ENCODE results near the gene RYR3.

The RYR3 gene

GRCh38 chr15:33298631-33299030 lies 12.1 kb upstream of the RYR3 start:
- peak overlapping the region; percentile 93 for H3K27ac ChIP-seq (ENCODE audit: low read depth, low read length)
- H4K91ac ChIP-seq (ENCODE audit: low read depth, low read length): peak overlapping the region; percentile 54
- peaks cover 19% of the 10 kb centered on the region in 2 experiments for H3K4me1 ChIP-seq (ENCODE audit: control insufficient read depth in 1 of 2, insufficient read depth in 2 of 2, low read length in 2 of 2)
- H4K8ac ChIP-seq (ENCODE audit: low read depth, low read length): peak overlapping the region; percentile 57
- H3K79me1 ChIP-seq (ENCODE audit: low read length): peaks cover 38% of the 10 kb centered on the region
- H2BK12ac ChIP-seq (ENCODE audit: low read length): peak overlapping the region; percentile 68
- H2AK5ac ChIP-seq (ENCODE audit: low read length): no peak overlapping the region
- no CpG with 5 or more reads among the region's 4 CpGs for WGBS (ENCODE audit: extremely low coverage, insufficient coverage, insufficient read length)
- no peak overlapping the region for H3K4ac ChIP-seq (ENCODE audit: low read depth, low read length)
- peak; percentile 92 to 94 for DNase-seq
- H3K23ac ChIP-seq (ENCODE audit: low read length): no peak overlapping the region
- peaks cover 2% of the 10 kb centered on the region for H3K79me2 ChIP-seq (ENCODE audit: control insufficient read depth, insufficient read depth, low read length, poor library complexity)
- H4K12ac ChIP-seq (ENCODE audit: low read depth, low read length): no peak overlapping the region
- no peaks in the 10 kb centered on the region for H3K9me3 ChIP-seq (ENCODE audit: insufficient read depth, low read depth, low read length)
- H2BK120ac ChIP-seq (ENCODE audit: insufficient read depth, low read length, poor library complexity): peak overlapping the region; percentile 97
- H3K4me3 ChIP-seq (ENCODE audit: low read depth, low read length): no peak overlapping the region
- H3K4me2 ChIP-seq (ENCODE audit: low read length): no peak overlapping the region
- no peak overlapping the region for H3K9ac ChIP-seq (ENCODE audit: low read length)
- no peaks in the 10 kb centered on the region for H3K36me3 ChIP-seq (ENCODE audit: control insufficient read depth in 1 of 2, insufficient read depth in 2 of 2, low read length in 2 of 2)
- H3K27me3 ChIP-seq (ENCODE audit: insufficient read depth, low read length): no peaks in the 10 kb centered on the region
- H3K14ac ChIP-seq (ENCODE audit: low read length): no peak overlapping the region
- no peak overlapping the region for H2AFZ ChIP-seq (ENCODE audit: insufficient read depth, low read length, poor library complexity)
- no peak overlapping the region for H3K18ac ChIP-seq (ENCODE audit: low read length)
- peak overlapping the region; percentile 96 for H2BK5ac ChIP-seq (ENCODE audit: low read depth, low read length, poor library complexity)

- no peak overlapping the region for H4K12ac ChIP-seq (ENCODE audit: low read depth, low read length)
- no peak overlapping the region for H3K4me3 ChIP-seq (ENCODE audit: low read depth, low read length)
- no peak overlapping the region for H3K18ac ChIP-seq (ENCODE audit: low read length)
- H2AFZ ChIP-seq (ENCODE audit: insufficient read depth, low read length, poor library complexity): no peak overlapping the region
- no peak overlapping the region for H3K4ac ChIP-seq (ENCODE audit: low read depth, low read length)
- no peaks in the 10 kb centered on the region for H3K36me3 ChIP-seq (ENCODE audit: control insufficient read depth in 1 of 2, insufficient read depth in 2 of 2, low read length in 2 of 2)
- H2BK5ac ChIP-seq (ENCODE audit: low read depth, low read length, poor library complexity): no peak overlapping the region
- no peak overlapping the region for H2BK12ac ChIP-seq (ENCODE audit: low read length)
- H4K8ac ChIP-seq (ENCODE audit: low read depth, low read length): no peak overlapping the region
- WGBS (ENCODE audit: extremely low coverage, insufficient coverage, insufficient read length): no CpG with 5 or more reads among the region's 5 CpGs
- H3K4me2 ChIP-seq (ENCODE audit: low read length): no peak overlapping the region
- H3K4me1 ChIP-seq (ENCODE audit: control insufficient read depth in 1 of 2, insufficient read depth in 2 of 2, low read length in 2 of 2): peaks cover 3 to 4% of the 10 kb centered on the region in 2 experiments
- H3K27me3 ChIP-seq (ENCODE audit: insufficient read depth, low read length): peaks cover 3% of the 10 kb centered on the region
- H3K79me2 ChIP-seq (ENCODE audit: control insufficient read depth, insufficient read depth, low read length, poor library complexity): no peaks in the 10 kb centered on the region
- H3K9me3 ChIP-seq (ENCODE audit: insufficient read depth, low read depth, low read length): no peaks in the 10 kb centered on the region
- no peak for DNase-seq
- no peak overlapping the region for H3K27ac ChIP-seq (ENCODE audit: low read depth, low read length)
- H3K23ac ChIP-seq (ENCODE audit: low read length): no peak overlapping the region
- H2BK120ac ChIP-seq (ENCODE audit: insufficient read depth, low read length, poor library complexity): no peak overlapping the region
- H4K91ac ChIP-seq (ENCODE audit: low read depth, low read length): no peak overlapping the region
- no peak overlapping the region for H3K9ac ChIP-seq (ENCODE audit: low read length)
- H2AK5ac ChIP-seq (ENCODE audit: low read length): no peak overlapping the region
- H3K79me1 ChIP-seq (ENCODE audit: low read length): peaks cover 12% of the 10 kb centered on the region
- no peak overlapping the region for H3K14ac ChIP-seq (ENCODE audit: low read length)
Observed at GRCh38 chr15:33304924-33305323, 5.8 kb upstream of the RYR3 start.

- no CpG with 5 or more reads among the region's 7 CpGs for WGBS (ENCODE audit: extremely low coverage, insufficient coverage, insufficient read length)
- no peak overlapping the region for H3K23ac ChIP-seq (ENCODE audit: low read length)
- H2BK5ac ChIP-seq (ENCODE audit: low read depth, low read length, poor library complexity): no peak overlapping the region
- H4K12ac ChIP-seq (ENCODE audit: low read depth, low read length): no peak overlapping the region
- peaks cover 19% of the 10 kb centered on the region for H3K27me3 ChIP-seq (ENCODE audit: insufficient read depth, low read length)
- H3K14ac ChIP-seq (ENCODE audit: low read length): no peak overlapping the region
- H3K9me3 ChIP-seq (ENCODE audit: insufficient read depth, low read depth, low read length): no peaks in the 10 kb centered on the region
- no peak overlapping the region for H4K91ac ChIP-seq (ENCODE audit: low read depth, low read length)
- H2BK120ac ChIP-seq (ENCODE audit: insufficient read depth, low read length, poor library complexity): no peak overlapping the region
- H3K4me1 ChIP-seq (ENCODE audit: control insufficient read depth in 1 of 2, insufficient read depth in 2 of 2, low read length in 2 of 2): peaks cover 5 to 6% of the 10 kb centered on the region in 2 experiments
- no peak overlapping the region for H2BK12ac ChIP-seq (ENCODE audit: low read length)
- H2AFZ ChIP-seq (ENCODE audit: insufficient read depth, low read length, poor library complexity): no peak overlapping the region
- H3K79me1 ChIP-seq (ENCODE audit: low read length): peaks cover 27% of the 10 kb centered on the region
- peaks cover 5% of the 10 kb centered on the region for H3K79me2 ChIP-seq (ENCODE audit: control insufficient read depth, insufficient read depth, low read length, poor library complexity)
- no peak overlapping the region for H4K8ac ChIP-seq (ENCODE audit: low read depth, low read length)
- H3K4me2 ChIP-seq (ENCODE audit: low read length): peak overlapping the region; percentile 89
- H3K18ac ChIP-seq (ENCODE audit: low read length): no peak overlapping the region
- DNase-seq: peak in 1 of 2 donors; percentile 23
- no peak overlapping the region for H3K4ac ChIP-seq (ENCODE audit: low read depth, low read length)
- no peak overlapping the region for H3K9ac ChIP-seq (ENCODE audit: low read length)
- no peaks in the 10 kb centered on the region for H3K36me3 ChIP-seq (ENCODE audit: control insufficient read depth in 1 of 2, insufficient read depth in 2 of 2, low read length in 2 of 2)
- H3K4me3 ChIP-seq (ENCODE audit: low read depth, low read length): no peak overlapping the region
- no peak overlapping the region for H3K27ac ChIP-seq (ENCODE audit: low read depth, low read length)
- H2AK5ac ChIP-seq (ENCODE audit: low read length): no peak overlapping the region
Observed at GRCh38 chr15:33309602-33310276, 1.0 kb upstream of the RYR3 start.

GRCh38 chr15:33311312-33311971 lies 675 bp downstream of the RYR3 start:
- Histone ChIP-seq H3K18ac (ENCODE audit: low read length) (peak overlapping the region; percentile 17), H4K91ac (ENCODE audit: low read depth, low read length) (peak overlapping the region; percentile 40), H3K4ac (ENCODE audit: low read depth, low read length) (peak overlapping the region; percentile 4), H3K4me2 (ENCODE audit: low read length) (peak overlapping the region; percentile 89), H3K4me3 (ENCODE audit: low read depth, low read length) (peak overlapping the region; percentile 88), H2BK5ac (ENCODE audit: low read depth, low read length, poor library complexity) (peak overlapping the region; percentile 4), H3K4me1 (ENCODE audit: control insufficient read depth in 1 of 2, insufficient read depth in 2 of 2, low read length in 2 of 2) (peaks cover 12 to 13% of the 10 kb centered on the region in 2 experiments), H3K9ac (ENCODE audit: low read length) (peak overlapping the region; percentile 90), H4K12ac (ENCODE audit: low read depth, low read length) (no peak overlapping the region), H3K14ac (ENCODE audit: low read length) (peak overlapping the region; percentile 52), H2BK12ac (ENCODE audit: low read length) (peak overlapping the region; percentile 78), H3K79me2 (ENCODE audit: control insufficient read depth, insufficient read depth, low read length, poor library complexity) (peaks cover 5% of the 10 kb centered on the region), H3K27me3 (ENCODE audit: insufficient read depth, low read length) (peaks cover 19% of the 10 kb centered on the region), H3K9me3 (ENCODE audit: insufficient read depth, low read depth, low read length) (no peaks in the 10 kb centered on the region), H3K27ac (ENCODE audit: low read depth, low read length) (no peak overlapping the region), H2AK5ac (ENCODE audit: low read length) (peak overlapping the region; percentile 34), H3K23ac (ENCODE audit: low read length) (peak overlapping the region; percentile 87), H3K36me3 (ENCODE audit: control insufficient read depth in 1 of 2, insufficient read depth in 2 of 2, low read length in 2 of 2) (no peaks in the 10 kb centered on the region), H2BK120ac (ENCODE audit: insufficient read depth, low read length, poor library complexity) (peak overlapping the region; percentile 24), H4K8ac (ENCODE audit: low read depth, low read length) (peak overlapping the region; percentile 57), H2AFZ (ENCODE audit: insufficient read depth, low read length, poor library complexity) (peak overlapping the region; percentile 34), H3K79me1 (ENCODE audit: low read length) (peaks cover 31% of the 10 kb centered on the region)
- DNase-seq: no peak
- WGBS (ENCODE audit: extremely low coverage, insufficient coverage, insufficient read length): no CpG with 5 or more reads among the region's 38 CpGs
